ENCODE results near the gene GSG1L.

The GSG1L gene

DNA sequence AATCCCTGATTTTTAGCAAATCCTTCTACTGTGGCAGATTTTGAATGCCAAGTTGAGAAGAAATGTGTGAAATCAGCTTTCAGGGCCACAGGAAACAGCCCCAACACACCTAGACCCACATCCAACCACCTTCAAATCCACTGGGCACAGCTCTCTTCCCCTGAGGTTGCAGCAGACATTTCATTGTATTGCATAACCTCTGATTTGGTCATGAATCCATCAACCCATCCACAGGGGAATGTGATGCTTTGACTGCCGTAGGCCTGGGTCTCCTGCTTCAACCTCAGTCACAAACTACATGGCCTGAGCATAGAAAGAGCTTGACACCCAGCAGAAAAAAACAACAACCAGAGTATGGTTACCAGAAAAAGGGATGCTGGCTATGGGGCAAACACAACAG is 145.6 kb downstream of the GSG1L start:
- H3K23ac ChIP-seq (ENCODE audit: low read depth, low read length, poor library complexity), result no peak overlapping the region
- H3K4me1 ChIP-seq (ENCODE audit: control insufficient read depth in 2 of 2, insufficient read depth in 1 of 2, low read depth in 1 of 2, low read length in 2 of 2), result no peaks in the 10 kb centered on the region
- no peaks in the 10 kb centered on the region for H3K9me3 ChIP-seq (replicated peaks in 1 of 2; ENCODE audit: control insufficient read depth in 2 of 2, insufficient read depth in 1 of 2, low read depth in 1 of 2, low read length in 2 of 2)
- H3K14ac ChIP-seq (ENCODE audit: low read length), result no peak overlapping the region
- H2AK5ac ChIP-seq (ENCODE audit: low read depth, low read length), result no peak overlapping the region
- H2AFZ ChIP-seq (ENCODE audit: low read length), result no peak overlapping the region
- peaks cover 0 to 11% (median 2%) of the 10 kb centered on the region in 3 experiments for H3K27me3 ChIP-seq (ENCODE audit: control insufficient read depth in 3 of 3, insufficient read depth in 3 of 3, low read depth in 1 of 3, low read length in 3 of 3)
- no peak overlapping the region for H2BK120ac ChIP-seq (ENCODE audit: low read depth, low read length)
- no peaks in the 10 kb centered on the region for H3K36me3 ChIP-seq (replicated peaks in 1 of 2; ENCODE audit: control insufficient read depth in 2 of 2, insufficient read depth in 2 of 2, low read length in 2 of 2)
- H3K27ac ChIP-seq (replicated peaks; ENCODE audit: low read length), result no peak overlapping the region
- H4K91ac ChIP-seq (ENCODE audit: low read depth, low read length, poor library complexity), result no peak overlapping the region
- H3K79me1 ChIP-seq (ENCODE audit: low read depth, low read length), result no peaks in the 10 kb centered on the region
- H4K8ac ChIP-seq (ENCODE audit: low read depth, low read length), result no peak overlapping the region
- H2BK12ac ChIP-seq (ENCODE audit: low read length), result no peak overlapping the region
- no peak overlapping the region for H3K9ac ChIP-seq (ENCODE audit: low read depth, low read length, poor library complexity)
- no peak overlapping the region for H3K4me3 ChIP-seq (ENCODE audit: low read length in 2 of 2)
- H2BK5ac ChIP-seq (ENCODE audit: low read length), result no peak overlapping the region
- DNase-seq (ENCODE audit: low spot score), result no peak
- no peak overlapping the region for H2BK15ac ChIP-seq (ENCODE audit: low read length)
- no peak overlapping the region for H3K18ac ChIP-seq (ENCODE audit: low read length)
- H3K4ac ChIP-seq (ENCODE audit: low read length), result no peak overlapping the region
- WGBS, 2 donors (ENCODE audit: extremely low coverage in 2 of 2, insufficient read length in 2 of 2, insufficient replicate concordance in 1 of 2), result no CpG with 5 or more reads among the region's 1 CpG
- no peak overlapping the region for H3K4me2 ChIP-seq (ENCODE audit: insufficient read depth, low read length, poor library complexity, severe bottlenecking)

GRCh38 chr16:27911486-27911885 is 152.0 kb downstream of the GSG1L start:
- no peak overlapping the region for H3K4ac ChIP-seq (ENCODE audit: low read length)
- H2AFZ ChIP-seq (ENCODE audit: low read length), result no peak overlapping the region
- no peak overlapping the region for H3K4me3 ChIP-seq (ENCODE audit: low read length in 2 of 2)
- H2AK5ac ChIP-seq (ENCODE audit: low read depth, low read length), result no peak overlapping the region
- H3K27me3 ChIP-seq (ENCODE audit: control insufficient read depth in 3 of 3, insufficient read depth in 3 of 3, low read depth in 1 of 3, low read length in 3 of 3), result no peaks in the 10 kb centered on the region
- no peaks in the 10 kb centered on the region for H3K79me1 ChIP-seq (ENCODE audit: low read depth, low read length)
- no peak overlapping the region for H3K9ac ChIP-seq (ENCODE audit: low read depth, low read length, poor library complexity)
- H3K36me3 ChIP-seq (replicated peaks in 1 of 2; ENCODE audit: control insufficient read depth in 2 of 2, insufficient read depth in 2 of 2, low read length in 2 of 2), result no peaks in the 10 kb centered on the region
- H3K9me3 ChIP-seq (replicated peaks in 1 of 2; ENCODE audit: control insufficient read depth in 2 of 2, insufficient read depth in 1 of 2, low read depth in 1 of 2, low read length in 2 of 2), result no peaks in the 10 kb centered on the region
- no peak overlapping the region for H4K8ac ChIP-seq (ENCODE audit: low read depth, low read length)
- H2BK12ac ChIP-seq (ENCODE audit: low read length), result no peak overlapping the region
- no peak overlapping the region for H4K91ac ChIP-seq (ENCODE audit: low read depth, low read length, poor library complexity)
- H3K18ac ChIP-seq (ENCODE audit: low read length), result no peak overlapping the region
- H3K4me1 ChIP-seq (ENCODE audit: control insufficient read depth in 2 of 2, insufficient read depth in 1 of 2, low read depth in 1 of 2, low read length in 2 of 2), result no peaks in the 10 kb centered on the region
- no peak overlapping the region for H3K27ac ChIP-seq (replicated peaks; ENCODE audit: low read length)
- no peak overlapping the region for H3K4me2 ChIP-seq (ENCODE audit: insufficient read depth, low read length, poor library complexity, severe bottlenecking)
- no peak overlapping the region for H2BK15ac ChIP-seq (ENCODE audit: low read length)
- no peak overlapping the region for H2BK120ac ChIP-seq (ENCODE audit: low read depth, low read length)
- H2BK5ac ChIP-seq (ENCODE audit: low read length), result no peak overlapping the region
- WGBS, 2 donors (ENCODE audit: extremely low coverage in 2 of 2, insufficient read length in 2 of 2, insufficient replicate concordance in 1 of 2), result no CpG with 5 or more reads among the region's 2 CpGs
- no peak overlapping the region for H3K23ac ChIP-seq (ENCODE audit: low read depth, low read length, poor library complexity)
- no peak for DNase-seq (ENCODE audit: low spot score)
- no peak overlapping the region for H3K14ac ChIP-seq (ENCODE audit: low read length)

- Histone ChIP-seq H3K9ac (ENCODE audit: low read depth, low read length, poor library complexity) (no peak overlapping the region), H2BK5ac (ENCODE audit: low read length) (no peak overlapping the region), H2BK12ac (ENCODE audit: low read length) (no peak overlapping the region), H3K4ac (ENCODE audit: low read length) (no peak overlapping the region), H3K36me3 (replicated peaks in 1 of 2; ENCODE audit: control insufficient read depth in 2 of 2, insufficient read depth in 2 of 2, low read length in 2 of 2) (no peaks in the 10 kb centered on the region), H3K27ac (replicated peaks; ENCODE audit: low read length) (no peak overlapping the region), H4K8ac (ENCODE audit: low read depth, low read length) (no peak overlapping the region), H3K23ac (ENCODE audit: low read depth, low read length, poor library complexity) (no peak overlapping the region), H3K4me1 (ENCODE audit: control insufficient read depth in 2 of 2, insufficient read depth in 1 of 2, low read depth in 1 of 2, low read length in 2 of 2) (no peaks in the 10 kb centered on the region), H3K14ac (ENCODE audit: low read length) (no peak overlapping the region), H2BK15ac (ENCODE audit: low read length) (no peak overlapping the region), H3K4me2 (ENCODE audit: insufficient read depth, low read length, poor library complexity, severe bottlenecking) (no peak overlapping the region), H4K91ac (ENCODE audit: low read depth, low read length, poor library complexity) (no peak overlapping the region), H2AK5ac (ENCODE audit: low read depth, low read length) (no peak overlapping the region), H3K79me1 (ENCODE audit: low read depth, low read length) (no peaks in the 10 kb centered on the region), H2AFZ (ENCODE audit: low read length) (no peak overlapping the region), H3K27me3 (ENCODE audit: control insufficient read depth in 3 of 3, insufficient read depth in 3 of 3, low read depth in 1 of 3, low read length in 3 of 3) (no peaks in the 10 kb centered on the region), H3K18ac (ENCODE audit: low read length) (no peak overlapping the region), H3K9me3 (replicated peaks in 1 of 2; ENCODE audit: control insufficient read depth in 2 of 2, insufficient read depth in 1 of 2, low read depth in 1 of 2, low read length in 2 of 2) (no peaks in the 10 kb centered on the region), H2BK120ac (ENCODE audit: low read depth, low read length) (no peak overlapping the region), H3K4me3 (ENCODE audit: low read length in 2 of 2) (no peak overlapping the region)
- DNase-seq (ENCODE audit: low spot score), result no peak
- WGBS, 2 donors (ENCODE audit: extremely low coverage in 2 of 2, insufficient read length in 2 of 2, insufficient replicate concordance in 1 of 2), result no CpG with 5 or more reads among the region's 1 CpG
Measured at GRCh38 chr16:27907457-27907972, 156.0 kb downstream of the GSG1L start.

- H3K4me1 ChIP-seq (ENCODE audit: control insufficient read depth in 2 of 2, insufficient read depth in 1 of 2, low read depth in 1 of 2, low read length in 2 of 2), result no peaks in the 10 kb centered on the region
- H3K18ac ChIP-seq (ENCODE audit: low read length), result no peak overlapping the region
- H4K91ac ChIP-seq (ENCODE audit: low read depth, low read length, poor library complexity), result no peak overlapping the region
- H2AFZ ChIP-seq (ENCODE audit: low read length), result no peak overlapping the region
- no peak overlapping the region for H3K4me2 ChIP-seq (ENCODE audit: insufficient read depth, low read length, poor library complexity, severe bottlenecking)
- H3K27me3 ChIP-seq (ENCODE audit: control insufficient read depth in 3 of 3, insufficient read depth in 3 of 3, low read depth in 1 of 3, low read length in 3 of 3), result no peaks in the 10 kb centered on the region
- no peaks in the 10 kb centered on the region for H3K79me1 ChIP-seq (ENCODE audit: low read depth, low read length)
- H3K27ac ChIP-seq (replicated peaks; ENCODE audit: low read length), result no peak overlapping the region
- H3K36me3 ChIP-seq (replicated peaks in 1 of 2; ENCODE audit: control insufficient read depth in 2 of 2, insufficient read depth in 2 of 2, low read length in 2 of 2), result no peaks in the 10 kb centered on the region
- H3K9me3 ChIP-seq (replicated peaks in 1 of 2; ENCODE audit: control insufficient read depth in 2 of 2, insufficient read depth in 1 of 2, low read depth in 1 of 2, low read length in 2 of 2), result no peaks in the 10 kb centered on the region
- H3K4ac ChIP-seq (ENCODE audit: low read length), result no peak overlapping the region
- H4K8ac ChIP-seq (ENCODE audit: low read depth, low read length), result no peak overlapping the region
- WGBS, 2 donors (ENCODE audit: extremely low coverage in 2 of 2, insufficient read length in 2 of 2, insufficient replicate concordance in 1 of 2), result no CpG with 5 or more reads among the region's 3 CpGs
- H2BK120ac ChIP-seq (ENCODE audit: low read depth, low read length), result no peak overlapping the region
- DNase-seq (ENCODE audit: low spot score), result no peak
- no peak overlapping the region for H2BK15ac ChIP-seq (ENCODE audit: low read length)
- no peak overlapping the region for H2BK5ac ChIP-seq (ENCODE audit: low read length)
- H3K9ac ChIP-seq (ENCODE audit: low read depth, low read length, poor library complexity), result no peak overlapping the region
- H2BK12ac ChIP-seq (ENCODE audit: low read length), result no peak overlapping the region
- no peak overlapping the region for H3K14ac ChIP-seq (ENCODE audit: low read length)
- no peak overlapping the region for H2AK5ac ChIP-seq (ENCODE audit: low read depth, low read length)
- H3K23ac ChIP-seq (ENCODE audit: low read depth, low read length, poor library complexity), result no peak overlapping the region
- H3K4me3 ChIP-seq (ENCODE audit: low read length in 2 of 2), result no peak overlapping the region
Measured at GRCh38 chr16:27906883-27907282, 156.6 kb downstream of the GSG1L start.
